HepG2 (cell line): ENCODE results near the gene RAB3D. TPM values are rescaled to one million over a fixed set of nuclear protein-coding genes. Genes with fewer than 3 reads are reported as not detected.

Experiments used
- AKAP8 ChIP-seq: sonication (generic); formaldehyde crosslinking; IDR thresholded peaks from 2 replicates; pipeline ENCODE4 v1.5.1; 2020; ENCODE audit warnings: mild to moderate bottlenecking, missing genetic modification reagents
- BCLAF1 ChIP-seq: fragments of 450-650 bp; IDR thresholded peaks from 2 replicates; pipeline ENCODE4 v1.6.1; 2017; ENCODE audit warnings: mild to moderate bottlenecking
- CEBPZ ChIP-seq: IDR thresholded peaks from 2 replicates; pipeline ENCODE4 v1.6.1; 2012; ENCODE audit warnings: low read length, improper control_type of control experiment
- CHD4 ChIP-seq: fragments of 200-600 bp; sonication (generic); IDR thresholded peaks from 2 replicates; pipeline ENCODE4 v1.7.0; 2017; ENCODE audit warnings: mild to moderate bottlenecking, low read length, borderline replicate concordance
- ELF4 ChIP-seq: sonication (generic); formaldehyde crosslinking; IDR thresholded peaks from 2 replicates; pipeline ENCODE4 v1.5.0; 2020; ENCODE audit warnings: missing genetic modification reagents, mild to moderate bottlenecking, moderate library complexity, borderline replicate concordance
- FOXA1 ChIP-seq, 2 experiments: fragments of 450-650 bp in 1 of 2; sonication (generic) in 1 of 2; formaldehyde crosslinking in 1 of 2; IDR thresholded peaks; 2 replicates each; pipeline versions ENCODE4 v1.4.0 to v1.6.1; 2016 to 2020; ENCODE audit warnings: missing genetic modification reagents in 1 of 2
- IKZF5 ChIP-seq: IDR thresholded peaks from 2 replicates; pipeline ENCODE4 v1.6.1; 2018; ENCODE audit warnings: missing genetic modification reagents, mild to moderate bottlenecking, missing compliant biosample characterization
- IRF1 ChIP-seq: sonication (generic); formaldehyde crosslinking; IDR thresholded peaks from 2 replicates; pipeline ENCODE4 v1.4.0; 2020; ENCODE audit warnings: low read depth, mild to moderate bottlenecking, missing genetic modification reagents
- ISX ChIP-seq: sonication (generic); formaldehyde crosslinking; conservative IDR thresholded peaks from 2 replicates; pipeline ENCODE4 v1.5.0; 2020; ENCODE audit warnings: missing genetic modification reagents
- JUN ChIP-seq: sonication (generic); formaldehyde crosslinking; IDR thresholded peaks from 2 replicates; pipeline ENCODE4 v1.4.0; 2020; ENCODE audit warnings: mild to moderate bottlenecking, missing genetic modification reagents
- JUNB ChIP-seq: sonication (generic); formaldehyde crosslinking; IDR thresholded peaks from 2 replicates; pipeline ENCODE4 v1.8.0; 2022; ENCODE audit warnings: missing genetic modification reagents, mild to moderate bottlenecking, borderline replicate concordance
- KAT2B ChIP-seq: fragments of 150-350 bp; IDR thresholded peaks from 2 replicates; pipeline ENCODE4 v1.6.1; 2014; ENCODE audit warnings: low read depth, low read length, borderline replicate concordance
- MBNL3 ChIP-seq: fragments of 250-450 bp; sonication (Bioruptor Pico); conservative IDR thresholded peaks from 2 replicates; pipeline ENCODE4 v1.8.0; 2022; ENCODE audit warnings: mild to moderate bottlenecking, inconsistent platforms
- MIER2 ChIP-seq: IDR thresholded peaks from 2 replicates; pipeline ENCODE4 v1.6.1; 2016; ENCODE audit warnings: missing biosample characterization, missing genetic modification reagents
- RFX1 ChIP-seq: fragments of 450-650 bp; IDR thresholded peaks from 2 replicates; pipeline ENCODE4 v1.6.1; 2017
- RFXANK ChIP-seq: IDR thresholded peaks from 2 replicates; pipeline ENCODE4 v1.6.1; 2016
- SP5 ChIP-seq: IDR thresholded peaks from 2 replicates; pipeline ENCODE4 v1.6.1; 2016; ENCODE audit warnings: low read depth, borderline replicate concordance
- TAF1 ChIP-seq: sonication (generic); formaldehyde crosslinking; IDR thresholded peaks from 2 replicates; pipeline ENCODE4 v1.4.0; 2020; ENCODE audit warnings: missing genetic modification reagents
- TCF12 ChIP-seq, 2 experiments: fragments of 450-650 bp in 1 of 2; sonication (generic) in 1 of 2; formaldehyde crosslinking in 1 of 2; IDR thresholded peaks; 2 replicates each; pipeline versions ENCODE4 v1.6.1 to v1.8.0; 2017 to 2022; ENCODE audit warnings: antibody characterized with exemption in 1 of 2, mild to moderate bottlenecking in 1 of 2, missing genetic modification reagents in 1 of 2, moderate library complexity in 1 of 2
- ZFP37 ChIP-seq: sonication (generic); formaldehyde crosslinking; IDR thresholded peaks from 2 replicates; pipeline ENCODE4 v1.4.0; 2020; ENCODE audit warnings: missing genetic modification reagents, borderline replicate concordance
- ZNF550 ChIP-seq: sonication (generic); formaldehyde crosslinking; IDR thresholded peaks from 2 replicates; pipeline ENCODE4 v1.4.0; 2020; ENCODE audit warnings: mild to moderate bottlenecking, missing genetic modification reagents, borderline replicate concordance
- ZNF605 ChIP-seq: sonication (generic); formaldehyde crosslinking; IDR thresholded peaks from 2 replicates; pipeline ENCODE4 v1.8.0; 2022; ENCODE audit warnings: mild to moderate bottlenecking, missing genetic modification reagents
- ZNF788 ChIP-seq: sonication (generic); formaldehyde crosslinking; IDR thresholded peaks from 2 replicates; pipeline ENCODE4 v1.5.0; 2020; ENCODE audit warnings: mild to moderate bottlenecking, missing genetic modification reagents, borderline replicate concordance
- ZSCAN9 ChIP-seq: IDR thresholded peaks from 2 replicates; pipeline ENCODE4 v1.6.1; 2016; ENCODE audit warnings: borderline replicate concordance
- polyA plus RNA-seq, 8 experiments: library from polyadenylated mRNA; depleted of rRNA in 3 of 8; stranded (reverse) in 7 of 8; unstranded in 1 of 8; fragments of >200 nt; fragmentation: Illumina TruSeq in 4 of 8; extraction: Trizol in 4 of 8; gene quantifications; 2 replicates each; pipeline versions ENCODE4 v1.2.1 to v1.2.3, GENCODE V29; 2011 to 2016; ENCODE audit warnings: low read depth in 4 of 8, missing spikeins in 1 of 8, mixed read lengths in 1 of 8; ENCODE audit not compliant: insufficient read depth in 1 of 8
- total RNA-seq, 5 experiments: library from RNA; depleted of rRNA; stranded (reverse); fragments of >200 nt; fragmentation: Illumina TruSeq; extraction: Trizol; gene quantifications; 2 replicates each; pipeline ENCODE4 v1.2.3, GENCODE V29; 2016; ENCODE audit warnings: low read depth in 1 of 5

Gene RAB3D
- total and polyA plus RNA-seq, 2 of the 13 experiments (the other 11 are each of a cell fraction or from before 2014, with no cell fraction given): 2.0 to 16.1 TPM

- no peak for TF ChIP-seq FOXA1 (IDR thresholded peaks at IDR 0.05)
- 0 out of 2 replicates have a peak, but pooled peaks have one; percentile 10 for TF ChIP-seq FOXA1 (CRISPR knock-in tag; IDR thresholded peaks at IDR 0.05)
- TF ChIP-seq ZNF605 (CRISPR knock-in tag): no peak
- TF ChIP-seq MBNL3 (CRISPR knock-in tag): no peak
- TF ChIP-seq RFXANK (CRISPR knock-in tag): no peak
- TF ChIP-seq ISX (CRISPR knock-in tag): no peak
- TF ChIP-seq AKAP8 (CRISPR knock-in tag): no peak
- no peak for TF ChIP-seq CEBPZ
- TF ChIP-seq BCLAF1: no peak
- no peak for TF ChIP-seq ZFP37 (CRISPR knock-in tag)
- TF ChIP-seq MIER2 (CRISPR knock-in tag): no peak
- TF ChIP-seq JUN (CRISPR knock-in tag): no peak
- TF ChIP-seq TCF12 (IDR thresholded peaks at IDR 0.05): no peak
- no peak for TF ChIP-seq TCF12 (CRISPR knock-in tag; IDR thresholded peaks at IDR 0.05)
- no peak for TF ChIP-seq ZNF550 (CRISPR knock-in tag)
- TF ChIP-seq CHD4: no peak
- no peak for TF ChIP-seq JUNB (CRISPR knock-in tag)
- TF ChIP-seq KAT2B: no peak
- TF ChIP-seq ELF4 (CRISPR knock-in tag): no peak
- TF ChIP-seq IRF1 (CRISPR knock-in tag): no peak
- TF ChIP-seq RFX1: no peak
- no peak; the same call in 1 of the 2 replicates for TF ChIP-seq SP5 (CRISPR knock-in tag)
- TF ChIP-seq ZSCAN9 (CRISPR knock-in tag): no peak
- peak; percentile 36; the same call in 1 of the 2 replicates for TF ChIP-seq IKZF5 (CRISPR knock-in tag)
- TF ChIP-seq ZNF788 (CRISPR knock-in tag): no peak
- TF ChIP-seq TAF1 (CRISPR knock-in tag): no peak
Observed at GRCh38 chr19:11324079-11324661, 15.3 kb downstream of the RAB3D start (continued).
